T-helper 1 cell treated with Interleukin-12 subunit alpha and Interleukin-12 subunit beta and Interleukin-4 antibody, amounts not matched to agents 30 ng/mL and 1 ng/mL, for 36 hours (primary cell): ENCODE results near the gene VLDLR. TPM values are rescaled to one million over a fixed set of nuclear protein-coding genes. Genes with fewer than 3 reads are reported as not detected.

Source experiments
- intact Hi-C: fragments of 100-400 bp; cut with micrococcal nuclease; formaldehyde crosslinking; loops from one replicate; pipeline ENCODE4 v1.15.1; 2024
- total RNA-seq: library from RNA; stranded (reverse); gene quantifications from 2 replicates; pipeline ENCODE4 v1.2.3, GENCODE V29; 2022

VLDLR gene
- total RNA-seq = 3.8 and 4.2 TPM in 2 replicates

DNA sequence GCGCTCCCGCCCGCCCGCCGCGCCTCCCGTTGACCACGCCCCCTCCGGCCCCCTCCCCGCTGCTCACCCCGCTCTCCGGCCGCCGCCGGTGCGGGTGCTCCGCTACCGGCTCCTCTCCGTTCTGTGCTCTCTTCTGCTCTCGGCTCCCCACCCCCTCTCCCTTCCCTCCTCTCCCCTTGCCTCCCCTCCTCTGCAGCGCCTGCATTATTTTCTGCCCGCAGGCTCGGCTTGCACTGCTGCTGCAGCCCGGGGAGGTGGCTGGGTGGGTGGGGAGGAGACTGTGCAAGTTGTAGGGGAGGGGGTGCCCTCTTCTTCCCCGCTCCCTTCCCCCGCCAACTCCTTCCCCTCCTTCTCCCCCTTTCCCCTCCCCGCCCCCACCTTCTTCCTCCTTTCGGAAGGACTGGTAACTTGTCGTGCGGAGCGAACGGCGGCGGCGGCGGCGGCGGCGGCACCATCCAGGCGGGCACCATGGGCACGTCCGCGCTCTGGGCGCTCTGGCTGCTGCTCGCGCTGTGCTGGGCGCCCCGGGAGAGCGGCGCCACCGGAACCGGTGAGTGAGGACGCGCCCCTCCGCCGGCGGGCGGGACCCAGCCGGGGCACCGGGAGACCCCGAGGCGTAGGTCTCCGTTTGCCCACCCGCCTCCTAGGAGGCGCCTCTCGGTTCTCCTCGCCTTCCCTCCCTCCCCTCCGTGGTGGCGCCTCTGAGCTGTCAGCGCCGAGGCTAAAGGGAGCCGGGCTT, at the start of gene VLDLR:
Gene VLDLR, plus strand, starts transcription at position 66 of the 739 bp plus-strand sequence. Its CDS starts 403 bp downstream, at position 469.
- intact Hi-C loops = loop anchor here (1.0 to 10.0 kb wide), 8 partner anchors 33 to 903 kb away; partner anchors contain the start of genes PUM3, RFX3 and SMARCA2

DNA sequence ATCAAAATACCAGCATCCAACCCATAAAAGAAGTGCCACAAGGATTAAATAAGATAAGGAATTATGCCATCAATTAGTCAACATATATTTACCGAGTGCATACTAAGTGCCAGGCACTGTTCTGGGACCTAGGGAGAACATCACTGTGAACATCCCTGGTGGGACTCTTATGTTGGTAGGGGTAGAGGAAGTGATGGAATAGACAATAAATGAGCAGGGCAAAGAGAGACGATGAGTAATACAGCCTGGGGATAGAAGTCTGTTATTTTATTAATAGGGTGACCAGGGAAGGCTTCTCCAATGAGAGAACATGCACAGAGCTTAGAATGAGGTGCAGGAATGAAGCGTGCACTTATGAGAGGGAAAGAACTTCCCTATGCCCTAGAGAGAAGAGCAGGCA, 47.4 kb upstream of the VLDLR start:
- intact Hi-C loops = no loop called here

DNA sequence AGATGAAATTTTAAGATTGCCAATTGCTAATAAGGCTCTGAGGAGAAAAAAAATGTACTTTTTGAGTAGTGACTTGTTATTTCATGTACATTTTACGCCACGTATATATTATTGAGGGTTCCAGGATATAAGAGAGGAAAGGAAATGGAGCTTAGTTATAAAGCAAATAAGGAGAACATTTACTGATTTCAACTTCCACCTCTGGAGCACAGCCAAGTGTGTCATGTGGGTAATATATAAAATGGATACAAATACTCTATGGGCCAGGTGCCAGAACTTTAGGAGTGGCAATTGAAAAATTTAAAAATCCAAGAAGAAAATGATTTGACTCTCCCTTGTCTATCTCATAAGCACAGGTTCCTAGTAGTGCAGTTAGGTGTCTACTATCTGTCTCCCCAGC, 45.0 kb upstream of the VLDLR start:
- intact Hi-C loops = no loop called here

DNA sequence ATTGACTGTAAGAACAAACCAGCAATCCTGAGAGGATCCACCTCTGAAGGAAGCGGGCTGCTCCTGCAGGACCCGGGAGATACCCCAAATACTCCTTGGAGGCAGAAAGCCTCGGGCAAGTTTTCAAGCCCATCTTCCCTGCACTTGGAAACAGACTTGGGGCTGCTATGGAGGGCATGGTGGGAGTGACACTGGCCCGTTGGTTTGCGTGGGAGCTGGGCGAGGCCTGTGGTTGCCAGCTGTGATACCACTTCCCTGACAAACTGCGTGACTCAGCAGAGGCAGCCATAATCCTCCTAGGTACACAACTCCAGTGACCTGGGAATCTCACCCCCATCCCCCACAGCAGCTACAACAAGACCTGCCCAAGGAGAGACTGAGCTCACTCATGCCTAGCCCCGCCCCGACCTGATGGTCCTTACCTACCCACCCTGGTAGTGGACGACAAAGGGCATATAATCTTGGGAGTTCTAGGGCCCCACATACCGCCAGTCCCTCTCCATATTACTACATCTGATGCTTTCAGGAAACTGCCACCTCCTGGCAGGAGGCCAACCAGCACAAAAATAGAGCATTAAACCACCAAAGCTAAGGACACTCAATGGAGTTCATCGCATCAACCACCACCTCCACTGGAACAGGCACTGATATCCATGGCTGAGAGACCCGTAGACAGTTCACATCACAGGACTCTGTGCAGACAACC, 38.1 kb upstream of the VLDLR start:
- intact Hi-C loops = no loop called here

DNA sequence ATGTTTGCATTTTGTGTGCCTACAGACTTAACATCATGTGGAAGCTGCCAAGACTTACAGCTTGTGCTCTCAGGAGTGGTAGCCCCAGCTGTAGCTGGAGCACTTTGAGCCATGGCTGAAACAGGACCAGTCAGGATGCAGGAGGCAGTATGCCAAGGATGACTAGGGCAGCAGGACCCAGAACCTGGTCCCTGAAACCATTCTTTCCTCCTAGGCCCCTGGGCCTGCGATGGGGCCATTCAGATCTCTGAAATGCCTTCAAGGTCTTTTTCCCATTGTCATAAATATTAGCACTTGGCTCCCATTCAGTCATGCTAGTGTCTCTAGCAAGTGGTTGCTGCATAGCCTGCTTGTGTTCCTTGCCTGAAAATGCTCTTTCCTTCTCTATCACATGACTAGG, 29.6 kb upstream of the VLDLR start:
- intact Hi-C loops = no loop called here

DNA sequence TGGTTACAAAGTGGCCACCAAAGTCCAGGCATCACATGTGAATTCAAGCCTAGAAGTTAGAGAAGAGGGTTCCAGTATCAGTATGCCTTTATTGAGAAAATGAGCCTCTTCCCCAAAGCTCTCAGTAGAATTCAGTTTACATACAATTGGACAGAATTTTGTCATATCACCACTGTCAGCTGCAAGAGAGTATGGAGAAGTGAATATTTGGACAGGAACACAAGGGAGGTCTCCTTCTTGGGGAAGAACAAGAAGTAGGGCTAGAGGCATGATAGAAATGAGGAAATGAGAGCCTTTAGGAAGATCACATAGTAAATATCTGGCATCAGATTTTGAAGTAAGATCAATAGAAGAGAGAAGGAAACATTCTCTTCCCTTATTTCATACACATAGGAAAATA, 27.8 kb upstream of the VLDLR start:
- intact Hi-C loops = no loop called here

DNA sequence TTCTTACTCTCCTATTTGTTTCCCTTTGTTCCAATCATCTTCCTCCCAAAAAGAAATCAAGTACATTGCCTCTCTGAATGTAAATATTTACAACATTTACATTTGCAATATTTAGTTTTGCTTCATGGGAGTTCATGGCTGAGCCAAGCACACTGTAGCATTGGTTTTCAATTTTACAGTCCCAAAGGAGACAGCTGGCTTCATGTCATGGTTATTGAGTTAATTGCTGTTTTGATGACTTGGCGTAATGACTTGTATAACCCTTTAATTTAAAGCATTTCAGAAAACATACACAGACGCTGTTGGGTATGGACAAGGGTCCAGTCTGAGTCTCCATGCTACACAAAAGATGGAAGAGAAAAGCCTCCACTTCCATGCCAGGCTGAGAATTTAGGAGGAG, 25.6 kb upstream of the VLDLR start:
- intact Hi-C loops = no loop called here

DNA sequence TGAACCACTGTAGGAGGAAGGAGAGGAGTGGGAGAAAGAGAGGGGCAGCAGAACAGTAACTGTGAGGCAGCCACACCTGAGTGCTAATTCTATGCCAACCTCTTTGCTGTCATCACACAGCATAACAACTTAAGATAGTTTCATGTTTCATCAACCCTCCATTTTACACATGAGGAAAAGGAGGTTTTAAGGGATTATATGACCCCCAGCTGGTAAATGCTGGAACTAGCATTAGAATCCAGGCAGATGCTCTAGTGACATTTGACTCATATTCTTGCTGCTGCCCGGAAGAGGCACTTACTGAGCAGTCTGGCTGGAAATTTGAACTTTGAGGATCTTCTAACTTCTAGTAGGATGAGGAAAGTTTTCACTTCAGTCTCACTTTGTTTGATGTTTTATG, 24.1 kb upstream of the VLDLR start:
- intact Hi-C loops = no loop called here

DNA sequence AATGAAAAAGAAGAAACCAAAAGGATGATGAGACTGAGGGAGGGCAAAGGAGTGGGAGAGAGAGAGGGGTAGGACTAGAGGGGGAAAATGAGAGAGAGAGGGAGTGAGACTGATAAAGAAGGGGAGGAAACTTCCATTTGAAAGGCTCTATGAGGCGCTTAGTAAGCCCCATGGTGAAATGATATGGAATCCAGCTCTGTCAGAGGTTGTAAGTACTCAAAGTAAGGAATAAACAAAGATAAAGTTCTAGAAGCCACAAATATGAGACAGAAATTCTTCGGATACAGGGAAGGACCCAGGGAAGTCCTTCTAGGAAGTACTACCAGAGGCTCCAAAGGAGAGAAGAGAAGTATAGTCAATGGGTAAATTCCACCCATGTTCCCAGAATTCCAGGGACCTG, 21.7 kb upstream of the VLDLR start:
- intact Hi-C loops = no loop called here

DNA sequence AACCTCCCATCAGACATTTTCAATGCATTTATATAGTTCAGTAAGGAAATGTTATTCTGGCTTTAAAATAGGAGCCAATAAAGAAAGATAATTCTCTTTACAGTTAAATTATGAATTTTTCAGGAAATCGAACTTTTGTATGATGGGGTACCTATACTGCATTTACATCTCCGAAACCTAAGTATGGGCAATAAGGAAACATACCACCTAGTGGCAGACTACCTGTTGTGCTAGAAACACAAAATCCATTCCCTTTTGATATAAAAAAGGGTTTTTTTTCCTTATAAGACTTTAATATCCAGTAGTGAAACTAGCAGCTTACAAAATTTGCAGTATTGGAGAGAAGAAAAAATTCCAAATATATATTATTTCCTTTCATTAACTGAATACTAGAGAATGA, 21.3 kb upstream of the VLDLR start:
- intact Hi-C loops = no loop called here

DNA sequence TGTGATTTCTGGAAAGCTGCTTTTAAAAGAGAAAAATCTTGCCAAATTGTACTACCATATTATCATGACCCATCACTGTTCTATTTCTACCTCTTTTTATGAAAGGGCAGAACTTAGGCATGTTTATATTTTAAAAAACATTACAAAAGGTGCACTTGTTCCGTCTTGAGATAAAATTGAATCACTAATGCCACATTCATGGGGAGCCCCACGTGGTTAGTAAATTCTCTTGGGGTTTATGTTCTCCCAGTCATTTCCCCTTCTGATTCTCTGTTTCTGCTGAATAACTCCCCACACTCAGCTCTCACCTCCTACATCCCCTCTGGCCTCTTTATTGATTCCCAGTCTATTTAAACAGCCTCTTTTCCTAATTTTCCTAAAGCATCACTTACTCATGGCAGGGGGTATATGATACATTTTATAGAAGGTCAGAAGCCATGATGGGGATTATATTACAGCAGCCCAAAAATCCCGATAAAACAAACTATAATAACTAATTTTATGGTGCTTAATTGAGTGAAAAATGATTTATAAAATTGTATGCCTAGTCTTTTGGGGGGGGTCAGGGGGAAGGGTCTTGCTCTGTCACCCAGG, 19.7 kb upstream of the VLDLR start:
- intact Hi-C loops = no loop called here

DNA sequence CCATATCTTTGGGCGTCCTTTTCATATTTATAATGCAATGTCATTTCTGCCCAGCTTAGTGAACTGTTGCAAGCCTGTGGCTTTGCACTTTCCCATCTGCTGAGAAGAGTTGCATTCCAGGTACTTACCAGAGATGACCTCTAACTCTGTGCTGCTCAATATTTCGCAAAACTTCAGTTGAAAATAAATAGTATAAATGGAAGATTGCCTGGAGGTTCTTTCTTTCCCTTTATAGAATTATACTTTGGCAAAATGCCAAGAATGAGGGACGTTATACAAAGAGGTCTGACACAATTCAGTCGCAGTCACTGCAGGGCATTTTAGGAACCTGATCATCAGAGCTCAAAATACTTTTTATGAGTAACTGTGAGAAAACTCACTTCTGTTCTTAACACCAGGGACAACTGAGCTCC, 18.9 kb upstream of the VLDLR start:
- intact Hi-C loops = no loop called here

DNA sequence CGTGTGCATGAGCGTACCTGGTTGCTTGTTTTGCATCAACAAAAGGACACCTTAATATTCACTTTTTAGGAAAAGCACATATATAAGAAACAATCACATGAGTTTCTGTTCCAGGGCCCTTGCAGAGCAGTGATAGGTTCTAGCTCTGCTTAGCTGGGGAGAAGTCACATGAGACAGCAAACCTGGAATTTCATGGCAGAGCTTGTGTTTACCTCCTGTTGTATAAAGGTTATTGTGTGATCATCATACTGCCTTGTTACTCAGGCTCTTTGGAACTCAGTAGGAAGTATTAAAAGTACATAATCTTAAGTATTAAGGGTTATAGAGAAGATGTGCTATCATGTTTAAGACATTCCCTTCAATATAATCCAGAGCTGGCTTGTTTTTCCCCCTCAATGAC, 18.0 kb upstream of the VLDLR start:
- intact Hi-C loops = no loop called here

DNA sequence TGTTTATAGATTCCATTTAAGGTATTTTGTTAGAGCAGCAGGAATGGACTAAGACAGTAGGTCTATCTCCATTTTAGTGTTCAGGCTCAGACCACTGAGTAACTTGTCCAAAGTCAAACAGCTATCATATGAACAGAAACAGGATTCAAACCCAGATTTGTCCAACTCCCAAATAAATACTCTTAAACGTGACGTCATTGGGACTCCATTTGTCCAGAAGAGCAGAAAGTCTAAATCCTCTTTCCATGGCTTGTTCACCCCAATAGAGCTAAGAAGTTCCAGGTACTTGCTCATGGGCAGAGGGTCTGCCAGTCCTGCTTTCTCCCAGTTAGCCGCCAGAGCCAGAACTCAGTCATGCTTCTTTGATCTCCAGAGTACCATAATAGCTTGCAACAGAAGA, 16.3 kb upstream of the VLDLR start:
- intact Hi-C loops = no loop called here

DNA sequence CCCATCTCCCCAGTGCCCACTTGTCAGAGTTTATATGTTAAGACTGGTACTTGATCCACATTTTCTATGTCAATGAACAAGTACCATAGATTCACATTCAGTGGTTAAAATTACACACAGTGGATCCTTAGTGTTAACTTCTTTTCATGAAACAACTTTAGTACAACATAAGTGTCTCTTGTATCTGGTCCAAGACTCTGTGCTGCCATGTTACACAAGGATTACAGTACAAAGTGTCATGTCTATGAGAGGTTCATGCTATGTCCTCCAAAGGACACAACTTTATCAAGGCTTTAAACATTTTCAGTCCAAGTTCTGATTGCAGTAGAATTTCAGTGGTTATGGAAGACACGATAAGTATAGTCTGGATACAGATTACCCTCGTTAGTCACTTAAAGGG, 13.3 kb upstream of the VLDLR start:
- intact Hi-C loops = no loop called here

DNA sequence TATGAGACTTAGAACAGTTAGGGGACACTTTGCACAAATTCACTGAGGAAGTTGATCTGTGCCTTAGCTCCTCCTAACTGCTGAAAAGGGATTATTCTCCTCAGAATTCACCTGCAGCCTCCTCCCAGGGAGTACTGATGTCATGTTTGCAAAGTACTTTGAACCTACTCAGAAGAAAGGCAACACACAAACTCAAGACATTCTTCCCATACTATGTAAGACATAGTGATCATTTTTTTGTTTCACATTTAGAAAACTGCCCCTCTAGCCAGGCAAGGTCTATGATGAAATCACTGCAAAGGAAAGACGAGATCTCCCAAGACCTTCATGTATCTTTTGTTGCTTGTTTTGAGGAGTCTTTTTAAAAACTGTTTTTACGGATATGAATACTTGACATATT, 10.6 kb upstream of the VLDLR start:
- intact Hi-C loops = no loop called here

DNA sequence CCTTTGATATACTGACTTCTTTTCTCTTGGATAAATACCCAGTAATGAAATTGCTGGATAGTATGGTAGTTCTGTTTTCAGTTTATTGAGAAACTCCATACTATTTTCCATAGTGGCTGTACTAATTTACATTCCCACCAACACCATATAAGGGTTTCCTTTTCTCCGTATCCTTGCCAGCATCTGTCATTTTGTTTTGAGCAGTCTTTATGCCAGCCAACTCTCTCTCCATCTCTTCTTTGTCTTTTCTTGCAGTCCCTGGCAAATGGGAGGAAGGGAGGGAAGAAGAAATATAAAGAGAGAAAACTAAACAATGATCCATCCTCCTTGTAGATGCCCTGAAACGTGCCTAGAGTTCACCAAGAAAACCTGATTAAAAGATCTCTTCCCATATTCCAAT, 9.6 kb upstream of the VLDLR start:
- intact Hi-C loops = no loop called here

DNA sequence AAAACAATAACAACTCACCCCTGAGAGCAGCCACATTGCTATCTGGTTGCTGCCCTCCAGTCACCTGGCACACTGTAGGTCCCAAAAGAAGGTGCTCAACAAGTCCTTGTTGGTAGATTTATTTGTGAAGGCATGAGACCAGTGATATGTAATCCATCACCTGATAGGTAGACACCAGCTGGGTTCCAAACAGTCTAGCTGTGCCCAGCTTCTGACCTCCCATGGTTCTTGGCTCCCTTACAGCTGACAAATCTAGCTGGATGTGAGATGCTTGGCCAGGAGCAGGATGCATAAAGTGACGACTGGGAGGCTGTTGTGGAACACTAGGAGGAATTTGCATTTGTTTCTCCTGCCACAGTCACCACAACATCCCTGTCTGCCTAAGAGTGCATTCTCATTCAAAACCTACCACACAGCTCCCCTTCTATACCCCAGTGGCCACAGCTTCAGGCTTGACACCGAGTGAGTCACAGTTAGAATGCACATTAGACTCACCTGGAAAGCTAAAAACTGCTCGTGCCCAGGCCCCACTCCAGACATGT, 7.8 kb upstream of the VLDLR start:
- intact Hi-C loops = no loop called here

DNA sequence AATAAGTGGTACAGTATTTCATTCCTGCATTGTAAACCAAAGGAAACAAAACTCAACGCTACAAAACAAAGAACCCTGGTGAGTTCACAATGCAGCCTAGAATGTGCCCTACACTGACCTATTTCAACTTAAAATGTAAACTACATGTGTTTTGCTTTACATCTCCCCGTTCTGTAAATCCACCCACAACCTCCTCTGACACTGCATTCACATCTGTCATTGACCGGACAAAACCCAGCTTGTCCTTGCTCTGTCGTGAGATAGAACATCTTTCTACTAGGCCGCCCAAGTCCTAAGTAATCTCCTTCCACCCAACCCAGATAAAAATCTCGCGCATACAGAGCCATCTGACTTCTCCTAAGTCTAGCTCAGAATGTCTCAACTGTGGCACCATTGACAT, 6.1 kb upstream of the VLDLR start:
- intact Hi-C loops = no loop called here

DNA sequence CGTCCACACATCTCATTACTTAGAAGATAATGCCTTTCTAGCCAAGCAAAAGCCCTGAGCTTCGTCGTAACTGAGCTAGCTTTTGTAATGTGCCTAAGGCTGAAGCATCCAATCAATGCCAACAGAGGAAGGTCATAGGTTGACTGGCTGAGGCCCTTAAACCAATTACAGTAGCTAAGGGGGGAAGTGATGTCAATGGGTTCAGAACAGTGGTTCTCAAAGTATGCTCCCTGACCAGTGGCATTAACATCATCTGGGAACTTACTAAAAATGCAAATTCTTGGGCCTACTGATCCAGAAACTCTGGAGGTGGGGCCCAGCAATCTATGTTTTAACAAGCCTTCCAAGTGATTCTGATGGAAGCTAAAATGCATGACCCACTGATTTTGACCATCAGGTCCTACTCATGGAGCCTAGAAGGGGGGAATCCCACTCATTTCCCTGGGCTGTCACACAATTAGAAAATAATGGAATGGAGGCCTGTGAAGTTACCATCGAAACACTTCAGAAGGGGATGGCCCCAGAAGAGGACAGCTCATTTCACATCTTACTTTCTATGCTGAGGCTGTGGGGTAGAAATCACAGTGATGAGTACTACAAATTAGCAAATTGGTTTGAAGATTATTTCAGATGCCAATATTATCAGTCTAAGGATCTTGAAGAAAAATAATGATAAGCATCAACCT, 4.8 kb upstream of the VLDLR start:
- intact Hi-C loops = no loop called here

DNA sequence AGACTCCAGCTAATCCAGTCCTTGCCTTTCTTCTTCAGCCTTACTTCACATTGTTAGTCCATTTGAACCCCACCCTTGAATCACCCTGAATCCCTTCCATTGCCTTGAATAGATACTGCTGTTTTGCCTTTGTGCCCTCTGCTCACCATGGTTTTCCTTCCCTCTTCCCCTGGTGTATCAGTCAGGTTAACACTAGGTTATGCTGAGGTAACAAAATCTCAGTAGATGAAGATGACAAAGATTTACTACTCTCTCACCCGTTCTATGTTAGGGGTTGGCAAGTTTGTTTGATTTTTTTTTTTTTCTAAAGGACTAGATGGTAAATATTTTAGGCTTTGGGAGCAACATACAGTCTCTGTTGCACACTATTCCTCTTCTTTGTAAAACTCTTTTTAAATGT, 3.3 kb upstream of the VLDLR start:
- intact Hi-C loops = no loop called here
